GM19035 (cell line): ENCODE measurements around the gene SORCS2.

Source experiments
- ATAC-seq: cut with Tn5 transposase; IDR thresholded peaks from one replicate; pipeline ENCODE4 v1.9.1; 2021; ENCODE audit not compliant: unreplicated experiment

The SORCS2 gene

DNA sequence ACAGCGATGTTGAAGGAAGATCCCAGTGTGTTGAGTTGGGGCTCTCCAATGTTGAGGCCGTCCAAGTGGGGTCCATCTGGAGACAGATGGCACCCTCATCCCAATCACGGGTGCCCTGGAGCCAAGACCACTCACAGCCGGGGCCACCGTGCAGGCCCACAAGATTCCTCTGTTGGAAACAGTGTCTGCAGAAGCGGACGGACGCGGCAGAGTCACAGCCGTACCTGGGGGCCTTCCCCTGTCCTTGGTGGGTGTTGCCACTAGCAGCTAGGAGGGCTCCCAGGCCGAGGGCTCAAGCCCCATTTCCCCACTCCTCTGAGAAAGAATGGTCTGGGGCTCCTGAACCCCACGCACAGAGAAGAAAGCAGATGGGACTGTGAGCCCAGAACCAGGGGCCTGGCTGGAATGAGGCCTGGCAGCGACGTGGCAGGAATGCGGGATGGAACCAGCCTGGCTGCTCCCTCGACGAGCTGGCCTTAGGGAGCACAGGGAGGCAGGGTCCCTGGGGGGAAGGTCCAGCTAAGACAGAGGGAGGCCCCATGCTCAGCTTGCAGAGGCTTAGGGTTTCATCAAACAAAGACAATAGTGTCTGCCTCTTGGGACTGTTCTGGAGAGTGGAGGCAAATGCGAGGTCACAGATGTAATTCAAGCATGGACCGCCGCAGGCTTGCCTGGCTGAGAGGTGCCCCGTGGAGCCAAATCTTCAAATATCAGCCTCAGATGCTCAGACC lies 518.4 kb downstream of the SORCS2 start:
- no peak for ATAC-seq

DNA sequence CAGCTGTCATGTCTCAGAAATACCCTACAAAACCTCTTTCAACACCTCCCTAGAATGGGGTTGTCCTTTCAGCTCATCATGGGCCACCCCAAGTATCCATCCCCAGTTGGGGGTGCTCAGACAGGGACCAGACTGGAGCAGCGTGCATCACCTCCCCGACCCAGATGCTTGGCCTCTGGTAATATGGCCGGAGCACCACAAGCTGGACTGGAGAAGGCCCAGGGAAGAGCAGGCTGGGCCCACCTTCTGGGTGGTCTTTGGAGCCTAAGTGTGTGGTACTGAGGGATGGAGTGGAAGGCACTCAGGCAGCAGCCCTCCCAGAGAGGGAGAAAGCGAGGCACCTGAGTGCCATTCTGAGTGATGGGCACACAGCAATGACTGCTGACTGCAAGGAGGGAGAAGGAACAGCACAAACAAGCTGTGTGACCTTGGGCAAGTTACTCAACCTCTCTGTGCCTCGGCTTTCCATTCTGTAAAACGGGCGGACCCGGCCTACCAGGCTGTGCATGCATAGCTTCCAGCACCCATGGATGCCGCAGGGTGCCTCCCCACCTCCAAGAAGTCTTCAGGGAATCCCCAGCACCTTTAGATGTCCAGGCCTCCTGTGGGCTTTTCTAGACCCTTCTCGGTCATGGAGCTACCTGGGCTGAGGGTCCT lies 519.1 kb downstream of the SORCS2 start:
- ATAC-seq, result no peak

DNA sequence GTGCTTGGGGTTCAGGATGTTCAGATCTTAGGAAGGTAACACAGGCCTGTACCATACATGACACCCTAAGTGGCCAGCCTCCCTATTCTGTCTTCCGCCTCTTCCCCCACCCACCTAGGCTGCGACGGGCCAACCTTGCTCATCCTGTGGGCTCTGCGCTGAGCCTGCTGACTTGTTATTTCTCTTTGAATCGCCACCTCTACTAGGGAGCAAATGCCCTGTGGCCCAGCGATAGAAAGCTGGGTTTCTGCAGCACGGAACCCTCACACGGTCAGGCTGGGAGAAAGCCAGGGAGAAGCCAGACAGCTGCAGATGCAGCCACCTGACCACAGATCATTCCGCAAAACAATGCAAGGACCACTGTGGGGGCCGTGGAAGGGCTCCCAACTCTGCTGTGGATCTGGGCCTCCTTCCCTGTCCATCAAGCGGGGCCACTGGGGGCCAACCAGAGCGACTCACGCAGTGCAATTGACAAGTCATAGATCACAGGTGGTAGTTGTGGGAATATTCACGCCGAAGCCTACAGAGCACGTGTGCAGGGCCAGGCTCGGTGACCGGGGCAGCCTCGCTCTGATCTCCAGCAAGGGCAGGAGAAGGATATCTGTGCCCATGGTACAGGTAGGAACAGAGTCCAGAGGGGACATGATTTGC lies 519.8 kb downstream of the SORCS2 start:
- no peak for ATAC-seq

DNA sequence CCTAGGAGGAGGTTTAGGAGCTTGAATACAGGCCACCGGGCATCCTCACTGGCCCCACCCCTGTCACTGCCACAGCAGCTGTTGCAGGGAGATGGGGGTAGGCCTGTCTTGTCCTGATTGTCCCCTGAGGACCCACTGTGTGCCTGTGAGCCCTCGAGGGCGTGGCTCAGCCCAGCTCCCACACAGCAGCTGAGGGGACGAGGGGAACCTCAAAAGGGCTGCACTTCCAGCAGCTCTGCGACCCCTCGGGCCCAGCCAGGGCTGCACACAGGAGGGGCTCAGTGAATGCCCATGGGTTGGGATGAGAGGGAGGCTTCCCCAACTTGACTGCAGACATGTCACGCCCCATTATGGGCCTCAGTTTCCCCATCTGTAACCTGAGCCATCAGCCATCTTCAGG lies 521.4 kb downstream of the SORCS2 start:
- no peak for ATAC-seq

DNA sequence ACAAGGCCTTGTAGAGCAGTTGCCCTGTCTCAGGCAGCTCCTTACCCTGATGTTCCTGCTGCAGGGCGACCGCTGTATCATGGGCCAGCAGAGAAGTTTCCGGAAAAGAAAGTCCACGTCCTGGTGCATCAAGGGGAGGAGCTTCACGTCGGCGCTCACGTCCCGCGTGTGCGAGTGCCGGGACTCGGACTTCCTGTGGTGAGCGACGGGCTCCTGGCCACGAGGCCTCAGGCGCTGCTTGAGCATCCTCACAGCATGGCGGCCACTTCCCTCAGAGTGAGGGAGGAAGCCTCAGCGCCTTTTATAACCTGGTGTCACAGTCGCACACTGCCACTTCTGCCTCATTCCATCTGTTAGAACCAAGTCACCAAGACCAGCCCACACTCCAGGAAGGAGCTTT lies 521.8 kb downstream of the SORCS2 start:
- ATAC-seq, result no peak

DNA sequence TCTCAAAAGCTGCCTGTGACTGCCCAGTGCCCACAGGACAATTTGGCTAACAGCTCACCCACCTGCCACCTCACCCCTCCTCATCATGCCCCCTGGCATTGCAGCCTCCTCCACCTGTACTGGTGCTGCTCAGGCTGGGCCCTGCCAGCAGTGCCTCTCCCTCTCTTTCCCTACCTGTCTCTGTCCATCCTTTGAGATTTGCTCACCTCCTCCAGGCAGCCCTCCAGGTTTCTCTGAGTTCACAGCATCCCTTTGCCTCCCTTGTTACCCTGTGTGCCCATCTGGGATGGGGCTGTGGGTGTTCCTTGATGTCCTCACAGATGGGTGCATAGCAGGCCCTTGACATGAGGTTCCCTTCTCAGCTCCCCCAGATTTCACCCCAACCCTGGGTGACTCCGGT lies 522.4 kb downstream of the SORCS2 start:
- ATAC-seq, result no peak

DNA sequence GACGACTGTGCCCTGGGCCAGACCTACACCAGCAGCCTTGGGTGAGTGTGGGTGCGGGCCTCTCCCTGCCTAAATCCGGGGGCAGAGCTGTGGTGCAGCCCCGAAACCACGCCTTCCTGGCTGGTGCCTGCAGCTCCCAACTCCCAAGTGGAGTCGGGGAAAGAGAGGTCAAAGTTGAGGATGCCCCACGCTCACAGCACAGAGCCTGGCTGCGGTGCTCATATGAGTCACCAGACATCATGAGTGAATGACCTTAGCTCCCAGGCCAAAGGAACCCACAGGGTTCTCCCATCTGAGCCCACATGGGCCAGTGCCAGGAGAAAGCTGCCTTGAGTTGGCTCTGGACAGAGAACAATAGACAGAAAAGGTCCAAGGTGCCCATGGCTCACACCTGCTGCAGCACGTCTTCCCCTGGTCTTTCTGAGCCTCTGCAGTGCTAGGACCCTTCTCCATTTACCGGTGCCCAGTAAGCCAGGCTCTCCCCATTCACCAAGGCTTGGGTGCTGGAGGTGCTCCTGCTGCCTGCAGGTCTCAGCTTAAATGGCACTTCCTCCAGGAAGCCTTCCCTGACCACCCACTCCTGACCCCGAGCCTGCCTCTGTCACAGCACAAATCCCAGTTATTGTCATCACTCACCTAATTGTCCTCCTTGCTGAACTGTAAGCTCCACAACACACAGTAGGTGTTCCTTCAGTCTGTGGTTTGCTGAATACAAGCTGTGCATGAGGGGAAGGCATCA lies 523.1 kb downstream of the SORCS2 start:
- ATAC-seq, result no peak

DNA sequence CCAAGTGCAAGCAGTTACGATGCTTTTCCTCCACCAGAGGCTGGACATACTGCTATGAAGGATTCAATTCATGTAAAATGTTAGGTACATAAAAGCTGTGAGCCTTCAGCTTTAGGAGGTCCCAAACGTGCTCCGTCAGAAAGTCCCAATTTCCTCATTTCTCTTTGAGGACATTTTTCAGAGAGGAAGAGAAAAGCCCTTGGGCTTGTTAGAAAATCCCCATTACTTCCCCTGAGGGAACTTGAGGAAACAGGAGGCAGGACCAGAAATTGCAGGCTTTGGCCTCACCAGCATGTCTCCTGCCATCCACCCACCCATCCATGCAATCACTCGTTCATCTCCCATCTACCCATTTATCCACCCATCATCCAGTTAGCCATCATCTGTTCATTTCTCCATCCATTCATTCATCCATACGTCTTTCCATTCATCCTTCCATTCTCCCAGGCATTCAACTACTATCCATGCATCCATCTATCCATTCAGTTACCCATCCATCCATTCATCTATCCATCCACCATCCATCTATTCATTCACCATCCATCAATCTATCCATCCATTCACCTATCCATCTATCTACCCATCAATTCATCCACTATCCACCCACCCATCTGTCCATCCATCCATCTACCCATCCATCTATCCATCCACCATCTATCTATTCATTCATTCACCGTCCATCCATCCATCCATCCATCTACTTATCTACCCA lies 523.8 kb downstream of the SORCS2 start:
- ATAC-seq, result no peak

DNA sequence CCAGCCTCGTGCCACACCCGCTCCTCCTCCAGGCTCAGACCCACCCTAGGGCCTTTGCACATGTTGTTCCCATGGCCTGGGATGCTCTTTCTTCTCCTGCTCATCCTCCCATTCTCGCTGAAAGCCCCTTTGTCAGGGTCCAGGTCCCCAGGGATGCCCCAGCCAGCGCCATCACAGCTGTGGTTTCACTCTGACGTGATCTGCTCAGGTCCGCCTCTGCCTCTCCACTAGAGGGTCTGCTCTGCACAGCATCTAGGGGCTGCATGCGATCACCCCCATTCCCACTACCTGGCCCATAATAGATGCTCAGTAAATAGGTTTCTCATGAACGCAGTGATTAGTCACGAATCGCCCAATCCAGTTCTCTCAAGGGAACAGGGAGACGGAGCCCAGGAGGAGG lies 524.8 kb downstream of the SORCS2 start:
- no peak for ATAC-seq

DNA sequence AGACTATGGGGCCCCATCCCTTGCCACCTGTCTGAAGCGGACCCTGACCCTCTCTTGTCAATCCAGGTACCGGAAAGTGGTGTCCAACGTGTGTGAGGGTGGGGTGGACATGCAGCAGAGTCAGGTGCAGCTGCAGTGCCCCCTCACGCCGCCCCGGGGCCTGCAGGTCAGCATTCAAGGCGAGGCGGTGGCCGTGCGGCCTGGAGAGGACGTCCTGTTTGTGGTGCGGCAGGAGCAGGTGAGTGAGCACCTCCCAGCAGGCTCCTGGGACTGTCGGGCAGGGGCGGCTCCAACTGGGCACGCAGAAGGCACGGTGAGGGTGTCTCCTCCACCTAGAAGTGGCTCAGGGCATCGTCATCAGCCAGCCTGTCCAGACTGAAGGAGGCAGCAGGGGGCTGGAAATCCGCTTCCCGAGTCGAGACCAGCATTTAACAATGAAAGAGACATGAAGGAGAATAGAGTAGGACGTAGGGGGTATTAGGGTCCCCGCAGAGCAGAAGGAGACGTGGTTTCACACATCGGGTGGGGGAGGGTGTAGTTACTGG lies 525.7 kb downstream of the SORCS2 start:
- ATAC-seq, result no peak

DNA sequence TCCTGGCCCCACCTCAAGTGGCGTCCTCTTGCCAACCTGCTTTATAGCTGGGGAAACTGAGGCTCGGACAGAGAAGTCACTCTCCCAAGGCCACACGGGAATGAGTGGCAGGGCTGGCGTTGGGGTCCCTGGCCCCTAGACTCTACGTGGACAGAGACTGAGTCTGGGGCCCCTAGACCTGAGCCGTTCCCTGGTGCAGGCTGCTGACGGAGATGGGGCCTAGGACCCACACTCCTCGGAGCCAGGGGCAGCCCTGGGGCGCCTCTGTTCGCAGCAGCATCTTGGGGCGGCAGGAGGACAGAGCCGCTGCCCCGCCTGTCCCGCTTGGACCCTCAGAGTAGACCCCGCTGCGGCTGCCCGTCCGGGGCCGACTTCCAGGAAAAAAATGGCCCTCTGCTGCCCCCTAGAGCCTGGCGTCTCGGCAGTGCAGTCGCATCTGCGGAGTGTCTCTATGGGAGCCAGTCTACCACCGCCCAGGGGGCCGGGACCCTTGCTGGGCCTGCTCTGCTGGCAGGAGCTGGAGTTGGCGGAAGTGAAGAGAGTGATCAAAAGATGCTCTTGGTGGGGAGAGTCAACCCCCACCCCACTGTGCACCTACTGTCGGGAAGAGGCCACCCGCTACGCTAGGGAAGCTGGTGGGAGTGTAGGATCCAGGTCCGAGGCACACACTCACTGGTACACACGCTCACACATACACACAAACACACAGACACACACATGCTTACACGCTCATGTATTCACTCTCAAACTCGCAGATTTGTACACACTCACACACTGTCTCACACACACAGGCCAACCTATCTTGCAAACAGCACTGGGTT lies 527.2 kb downstream of the SORCS2 start:
- no peak for ATAC-seq

DNA sequence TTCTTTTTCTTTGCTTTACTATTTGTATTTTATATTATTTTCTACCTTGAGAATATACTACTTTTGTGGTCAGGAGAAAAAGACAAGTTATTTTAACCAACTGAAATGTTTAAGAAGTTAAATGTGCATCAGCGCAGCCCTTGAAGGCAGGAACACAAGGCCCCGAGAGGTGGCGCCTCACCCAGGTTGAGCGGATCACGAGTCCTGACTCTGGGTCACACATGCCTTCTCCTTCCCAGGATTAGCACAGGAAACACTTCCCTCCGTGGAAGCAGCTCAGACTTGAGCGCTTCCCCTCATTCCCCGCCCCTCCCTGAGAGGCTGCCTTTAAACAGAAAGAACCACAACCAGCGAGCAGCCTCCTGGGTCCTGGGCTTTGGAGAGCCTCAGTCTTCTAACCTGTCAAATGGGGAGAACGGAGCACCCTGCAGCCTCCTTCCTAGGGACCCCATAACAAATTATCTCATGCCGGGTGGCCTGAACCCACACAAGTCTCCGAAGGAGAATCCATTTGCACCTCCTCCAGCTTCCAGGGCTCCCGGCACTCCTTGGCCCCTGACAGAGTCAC lies 529.7 kb downstream of the SORCS2 start:
- ATAC-seq, result no peak

DNA sequence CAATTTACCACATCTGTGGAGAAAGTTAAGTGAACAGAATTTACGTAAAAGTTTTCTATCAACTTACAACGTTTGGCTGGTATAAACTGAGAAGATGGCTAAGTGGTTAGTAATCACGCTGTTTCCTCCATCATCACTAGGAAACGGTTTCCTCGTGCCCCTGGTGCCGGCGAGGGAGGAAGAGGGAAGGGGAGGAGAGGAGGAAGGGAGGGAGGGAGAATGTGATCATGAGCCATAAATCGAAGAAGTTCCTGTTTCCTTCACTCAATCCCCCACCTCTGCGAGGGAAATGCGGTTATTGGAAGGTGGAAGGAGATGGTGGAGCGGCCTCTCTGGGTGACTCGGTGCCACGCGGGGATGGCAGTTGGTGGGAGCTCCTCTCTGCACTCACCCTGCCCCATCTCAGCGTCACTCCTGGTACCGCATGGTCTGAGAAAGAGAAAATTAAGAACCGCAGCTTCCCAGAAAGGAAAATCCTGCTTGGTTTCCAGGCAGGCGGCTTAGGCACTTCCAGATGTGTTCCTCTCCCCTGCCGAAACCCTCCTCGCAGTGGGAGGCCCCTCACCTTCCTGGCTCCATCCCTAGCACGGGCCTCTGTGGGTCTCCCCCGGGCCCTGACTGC lies 530.5 kb downstream of the SORCS2 start:
- no peak for ATAC-seq

DNA sequence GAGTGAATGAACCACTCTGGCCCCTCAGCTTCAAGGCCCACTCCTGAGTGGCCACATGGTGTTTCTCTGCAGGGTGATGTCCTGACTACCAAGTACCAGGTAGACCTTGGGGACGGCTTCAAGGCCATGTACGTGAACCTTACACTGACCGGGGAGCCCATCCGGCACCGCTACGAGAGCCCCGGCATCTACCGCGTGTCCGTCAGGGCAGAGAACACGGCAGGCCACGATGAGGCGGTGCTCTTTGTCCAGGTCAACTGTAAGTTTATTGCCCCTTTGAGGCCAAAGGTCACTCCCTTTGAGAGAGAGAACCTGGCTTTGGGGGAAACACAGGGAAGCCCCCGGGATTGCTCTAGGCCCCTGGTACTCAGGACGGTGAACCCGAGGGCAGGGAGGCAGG lies 531.3 kb downstream of the SORCS2 start:
- no peak for ATAC-seq

DNA sequence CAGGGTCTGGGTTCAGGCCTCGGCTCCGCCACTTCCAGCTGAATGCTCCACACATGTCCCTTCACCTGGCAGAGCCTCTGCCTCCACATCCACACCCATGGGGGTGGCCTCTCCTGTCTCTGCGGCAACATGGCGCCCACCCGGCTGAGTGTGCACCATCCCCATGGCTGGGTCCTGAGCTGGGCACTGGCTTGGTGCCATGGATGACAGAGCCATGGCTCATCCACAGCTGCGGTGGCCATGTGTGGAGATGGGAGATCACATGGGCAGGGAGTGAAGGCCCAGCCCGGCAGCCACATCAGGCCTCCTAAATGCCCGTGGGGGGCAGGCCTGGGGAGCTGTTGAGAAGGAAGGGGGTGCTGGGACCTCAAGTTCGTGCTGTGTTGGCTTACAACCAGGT lies 533.6 kb downstream of the SORCS2 start:
- ATAC-seq, result no peak

DNA sequence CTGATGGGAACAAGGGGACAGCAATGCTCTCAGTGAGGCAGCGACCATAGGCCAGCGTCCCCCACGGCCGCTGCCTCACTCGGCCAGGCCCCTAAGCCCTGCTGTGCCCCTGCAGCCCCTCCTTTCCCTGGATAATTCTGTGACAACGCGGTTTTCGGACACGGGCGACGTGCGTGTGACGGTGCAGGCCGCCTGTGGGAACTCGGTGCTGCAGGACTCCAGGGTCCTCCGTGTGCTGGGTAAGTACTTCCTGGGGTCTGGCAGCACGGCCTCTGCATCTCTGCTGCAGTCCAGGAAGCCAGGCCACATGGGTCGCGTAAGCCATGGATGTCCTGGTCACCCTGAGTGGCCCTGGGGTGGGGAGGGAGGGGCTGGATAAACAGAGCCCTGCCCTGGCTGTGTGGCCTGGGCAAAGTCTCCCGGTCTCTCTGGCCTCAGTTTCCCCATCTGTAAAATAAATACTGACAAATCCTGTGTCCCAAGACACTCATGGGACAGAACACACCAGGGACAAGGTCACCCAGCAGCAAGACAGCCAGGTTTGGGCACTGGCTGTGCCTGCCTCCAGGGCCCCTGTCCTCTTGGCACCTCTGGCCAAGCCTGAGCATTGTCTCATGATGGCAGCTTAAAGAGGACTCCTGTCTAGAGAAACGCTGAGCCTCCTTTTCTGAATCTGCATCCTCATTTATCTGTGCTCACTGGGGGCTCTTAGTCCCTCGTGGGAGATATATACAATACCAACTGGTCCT lies 534.5 kb downstream of the SORCS2 start:
- ATAC-seq, result no peak

DNA sequence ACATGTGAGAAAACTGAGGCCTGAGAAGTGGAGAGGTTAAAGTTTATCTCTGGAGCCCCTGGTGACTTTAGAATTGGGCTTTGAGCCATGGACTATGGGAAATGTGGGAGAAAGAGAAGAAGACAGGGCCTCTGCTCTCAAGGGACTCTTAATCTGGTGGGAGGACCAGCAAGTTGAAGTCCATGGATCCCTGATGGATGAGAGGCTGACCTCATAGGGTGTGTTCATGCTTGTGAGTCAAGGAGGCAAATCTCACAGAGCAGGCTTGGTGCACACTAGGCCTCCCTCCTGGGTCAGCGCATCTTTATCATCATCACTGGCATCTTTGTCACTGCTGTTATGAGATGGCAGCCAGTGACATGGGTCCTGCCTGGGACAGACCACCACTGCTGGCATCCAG lies 535.4 kb downstream of the SORCS2 start:
- no peak for ATAC-seq

DNA sequence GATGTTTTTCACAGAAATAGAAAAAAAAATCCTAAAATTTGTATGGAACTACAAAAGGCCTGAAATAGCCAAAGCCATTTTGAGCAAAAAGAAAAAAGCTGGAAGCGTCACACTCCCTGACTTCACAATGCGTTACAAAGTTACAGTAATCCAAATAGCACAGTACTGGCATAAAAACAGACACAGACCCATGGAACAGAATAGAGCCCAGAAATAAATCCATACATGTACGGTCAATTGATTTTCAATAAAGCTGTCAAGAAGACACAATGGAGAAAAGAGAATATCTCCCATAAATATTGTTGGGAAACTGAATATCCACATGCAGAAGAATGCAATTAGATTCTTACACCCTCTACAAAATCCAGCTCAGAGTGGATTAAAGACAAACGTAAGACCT lies 539.1 kb downstream of the SORCS2 start:
- no peak for ATAC-seq
